Urinary bladder (tissue), 4 donors: Measurements from ENCODE around the gene NKX3-2. TPM values are rescaled to one million over a fixed set of nuclear protein-coding genes. Genes with fewer than 3 reads are reported as not detected.

ENCODE experiments used
- DNase-seq: peaks from one replicate; pipeline ENCODE4 v3.0.0-alpha.2; 2015; ENCODE audit errors: extremely low spot score
- H3K27ac ChIP-seq: one replicate; pipeline ENCODE4 v1.5.1; 2013; ENCODE audit warnings: low read depth, mild to moderate bottlenecking, moderate library complexity
- H3K36me3 ChIP-seq: one replicate; pipeline ENCODE4 v1.6.1; 2013; ENCODE audit warnings: mild to moderate bottlenecking, moderate library complexity; ENCODE audit not compliant: insufficient read depth
- H3K4me1 ChIP-seq: one replicate; pipeline ENCODE4 v1.6.1; 2013; ENCODE audit warnings: mild to moderate bottlenecking, moderate library complexity; ENCODE audit not compliant: insufficient read depth
- H3K4me3 ChIP-seq: one replicate; pipeline ENCODE4 v1.5.1; 2013; ENCODE audit warnings: low read depth, low read length
- WGBS: extraction: QIAGEN DNeasy Blood & Tissue Kit; methylation state at CpG from one replicate; pipeline ENCODE4 v1.1.7; 2013; 5-methylcytosine and 5-hydroxymethylcytosine counted together
- polyA plus RNA-seq: library from polyadenylated mRNA; stranded (reverse); fragments of 200-250 nt; gene quantifications from one replicate; pipeline ENCODE4 v1.2.3, GENCODE V29; 2013
- total RNA-seq: library from RNA; depleted of rRNA; stranded (reverse); fragments of >200 nt; gene quantifications from one replicate; pipeline ENCODE4 v1.2.3, GENCODE V29; 2014
- donor health status: healthy with polysubstance abuse.
- donor health status: healthy.

The NKX3-2 gene
- total and polyA plus RNA-seq, 2 donors, result 0.37 TPM; not detected in 1

GRCh38 chr4:13555325-13555724 is 11.0 kb upstream of the NKX3-2 start:
- DNase-seq, result no peak
- Histone ChIP-seq H3K36me3 (no peaks in the 10 kb centered on the region), H3K4me3 (no peak overlapping the region), H3K4me1 (no peaks in the 10 kb centered on the region), H3K27ac (no peak overlapping the region)
- 87% methylated on average over 2 of the region's 2 CpGs for WGBS

GRCh38 chr4:13553081-13553480 is 8.8 kb upstream of the NKX3-2 start:
- Histone ChIP-seq H3K36me3 (no peaks in the 10 kb centered on the region), H3K27ac (no peak overlapping the region), H3K4me1 (no peaks in the 10 kb centered on the region), H3K4me3 (no peak overlapping the region)
- DNase-seq, result no peak
- WGBS, result 75% methylated on average over 1 of the region's 1 CpG

- Histone ChIP-seq H3K36me3 (no peaks in the 10 kb centered on the region), H3K27ac (no peak overlapping the region), H3K4me1 (peaks cover 2% of the 10 kb centered on the region), H3K4me3 (no peak overlapping the region)
- WGBS, result 2% methylated on average over 21 of the region's 21 CpGs
- peak; percentile 41 for DNase-seq
These were observed 4.8 kb upstream of the NKX3-2 start for GRCh38 chr4:13548984-13549546.

GRCh38 chr4:13548059-13548983 is 4.0 kb upstream of the NKX3-2 start:
- H3K27ac ChIP-seq, result no peak overlapping the region
- H3K4me1 ChIP-seq, result peaks cover 2% of the 10 kb centered on the region
- 7% methylated on average over 35 of the region's 35 CpGs for WGBS
- no peak for DNase-seq
- H3K4me3 ChIP-seq, result peak overlapping the region; percentile 48
- H3K36me3 ChIP-seq, result no peaks in the 10 kb centered on the region

- no peak for DNase-seq
- no peak overlapping the region for H3K27ac ChIP-seq
- WGBS, result under 1% methylated on average over 56 of the region's 56 CpGs
- peak overlapping the region; percentile 48 for H3K4me3 ChIP-seq
- no peaks in the 10 kb centered on the region for H3K36me3 ChIP-seq
- peaks cover 2% of the 10 kb centered on the region for H3K4me1 ChIP-seq
These were observed 3.3 kb upstream of the NKX3-2 start for GRCh38 chr4:13547485-13548041.

GRCh38 chr4:13546941-13547484 is 2.7 kb upstream of the NKX3-2 start:
- no peak for DNase-seq
- H3K4me3 ChIP-seq, result peak overlapping the region; percentile 48
- 2% methylated on average over 54 of the region's 54 CpGs for WGBS
- peaks cover 2% of the 10 kb centered on the region for H3K4me1 ChIP-seq
- H3K27ac ChIP-seq, result no peak overlapping the region
- no peaks in the 10 kb centered on the region for H3K36me3 ChIP-seq

- WGBS, result 14% methylated on average over 18 of the region's 18 CpGs
- no peaks in the 10 kb centered on the region for H3K36me3 ChIP-seq
- DNase-seq, result no peak
- H3K27ac ChIP-seq, result no peak overlapping the region
- peaks cover 2% of the 10 kb centered on the region for H3K4me1 ChIP-seq
- no peak overlapping the region for H3K4me3 ChIP-seq
These were observed 2.0 kb upstream of the NKX3-2 start for GRCh38 chr4:13546142-13546940.

- no peak for DNase-seq
- Histone ChIP-seq H3K4me3 (no peak overlapping the region), H3K36me3 (no peaks in the 10 kb centered on the region), H3K4me1 (peaks cover 2% of the 10 kb centered on the region), H3K27ac (no peak overlapping the region)
- 12% methylated on average over 8 of the region's 8 CpGs for WGBS
These were observed 1.1 kb upstream of the NKX3-2 start for GRCh38 chr4:13545394-13545808.

- Histone ChIP-seq H3K36me3 (no peaks in the 10 kb centered on the region), H3K4me1 (peaks cover 2% of the 10 kb centered on the region), H3K27ac (no peak overlapping the region), H3K4me3 (peak overlapping the region; percentile 51)
- WGBS, result 1% methylated on average over 54 of the region's 54 CpGs
- DNase-seq, result peak; percentile 60
These were observed 492 bp upstream of the NKX3-2 start for GRCh38 chr4:13544606-13545393.

GRCh38 chr4:13543032-13543838 is 1.1 kb downstream of the NKX3-2 start:
- DNase-seq, result no peak
- Histone ChIP-seq H3K36me3 (no peaks in the 10 kb centered on the region), H3K4me1 (peaks cover 2% of the 10 kb centered on the region), H3K4me3 (peak overlapping the region; percentile 51), H3K27ac (no peak overlapping the region)
- 44% methylated on average over 30 of the region's 30 CpGs for WGBS

GRCh38 chr4:13542577-13543031 is 1.7 kb downstream of the NKX3-2 start:
- 40% methylated on average over 27 of the region's 27 CpGs for WGBS
- Histone ChIP-seq H3K36me3 (no peaks in the 10 kb centered on the region), H3K4me3 (no peak overlapping the region), H3K27ac (no peak overlapping the region), H3K4me1 (peaks cover 2% of the 10 kb centered on the region)
- DNase-seq, result no peak
